Measurements from ENCODE around the gene PHAX.
"Not testable (repeated sequence)": the region's sequence is repeated elsewhere in the genome, so short reads cannot be mapped to it uniquely, and the experiment has no call there.

Gene PHAX, protein sequence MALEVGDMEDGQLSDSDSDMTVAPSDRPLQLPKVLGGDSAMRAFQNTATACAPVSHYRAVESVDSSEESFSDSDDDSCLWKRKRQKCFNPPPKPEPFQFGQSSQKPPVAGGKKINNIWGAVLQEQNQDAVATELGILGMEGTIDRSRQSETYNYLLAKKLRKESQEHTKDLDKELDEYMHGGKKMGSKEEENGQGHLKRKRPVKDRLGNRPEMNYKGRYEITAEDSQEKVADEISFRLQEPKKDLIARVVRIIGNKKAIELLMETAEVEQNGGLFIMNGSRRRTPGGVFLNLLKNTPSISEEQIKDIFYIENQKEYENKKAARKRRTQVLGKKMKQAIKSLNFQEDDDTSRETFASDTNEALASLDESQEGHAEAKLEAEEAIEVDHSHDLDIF

DNA sequence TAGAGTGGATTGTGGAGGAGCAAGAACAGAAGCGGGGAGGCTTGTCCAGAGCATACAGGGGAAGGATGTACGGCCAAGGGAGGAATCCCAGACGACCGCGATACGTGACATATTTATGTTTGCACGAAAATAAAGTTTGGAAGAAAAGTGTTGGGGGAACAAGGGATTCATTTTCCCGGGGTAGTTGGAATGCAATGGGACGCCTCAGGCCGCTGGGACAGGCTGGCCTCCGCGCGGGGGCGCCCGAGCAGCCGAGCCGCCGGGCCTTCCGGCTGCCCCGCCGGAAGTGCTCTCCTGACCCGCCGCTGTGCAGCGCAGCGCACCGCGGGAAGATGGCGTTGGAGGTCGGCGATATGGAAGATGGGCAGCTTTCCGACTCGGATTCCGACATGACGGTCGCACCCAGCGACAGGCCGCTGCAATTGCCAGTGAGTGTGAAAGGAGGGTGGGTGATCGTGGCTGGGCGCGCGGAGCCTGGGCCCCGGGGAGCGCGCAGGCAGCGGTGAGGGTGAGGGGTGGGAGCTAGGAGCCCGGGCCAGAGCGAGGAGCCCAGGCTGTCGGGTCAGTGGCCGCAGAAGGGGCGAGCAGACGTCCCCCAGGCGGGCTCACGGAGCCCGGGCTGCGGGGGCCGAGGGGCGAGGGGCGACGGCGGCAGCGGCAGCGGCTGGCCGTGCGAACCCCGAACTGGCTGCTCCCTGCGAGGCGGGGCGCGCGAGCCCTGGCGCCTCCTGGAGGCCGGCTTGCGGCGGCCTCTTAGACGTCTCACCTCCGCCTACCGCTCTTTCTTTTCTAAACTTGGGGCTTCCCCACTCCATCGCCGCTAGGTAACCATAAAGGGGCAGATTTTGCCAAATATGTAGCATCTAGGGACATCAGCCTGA is at the start of gene PHAX:
Gene PHAX (plus strand): TSS at position 317 of the 881 bp plus-strand sequence. CDS start 16 bp downstream, at position 333.
- DNase-seq (ENCODE audit: low read depth in 2 of 2) = peak; percentile 43 to 46

DNA sequence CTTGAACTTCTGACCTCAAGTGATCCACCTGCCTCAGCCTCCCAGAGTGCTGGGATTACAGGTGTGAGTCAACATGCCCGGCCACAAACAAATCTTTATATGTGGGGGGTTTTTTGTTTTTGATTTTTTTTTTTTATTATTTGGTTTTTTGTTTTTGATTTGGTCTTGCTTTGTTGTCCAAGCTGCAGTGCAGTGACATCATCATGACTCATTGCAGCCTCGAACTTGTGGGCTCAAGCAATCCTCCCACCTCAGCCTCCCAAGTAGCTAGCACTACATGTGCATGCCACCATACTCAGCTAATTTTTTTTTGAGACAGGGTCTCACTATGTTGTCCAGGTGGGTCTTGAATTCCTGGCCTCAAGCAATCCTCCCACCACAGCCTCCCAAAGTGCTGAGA is 48.1 kb upstream of the PHAX start:
- no peak for DNase-seq (ENCODE audit: low read depth in 2 of 2)

DNA sequence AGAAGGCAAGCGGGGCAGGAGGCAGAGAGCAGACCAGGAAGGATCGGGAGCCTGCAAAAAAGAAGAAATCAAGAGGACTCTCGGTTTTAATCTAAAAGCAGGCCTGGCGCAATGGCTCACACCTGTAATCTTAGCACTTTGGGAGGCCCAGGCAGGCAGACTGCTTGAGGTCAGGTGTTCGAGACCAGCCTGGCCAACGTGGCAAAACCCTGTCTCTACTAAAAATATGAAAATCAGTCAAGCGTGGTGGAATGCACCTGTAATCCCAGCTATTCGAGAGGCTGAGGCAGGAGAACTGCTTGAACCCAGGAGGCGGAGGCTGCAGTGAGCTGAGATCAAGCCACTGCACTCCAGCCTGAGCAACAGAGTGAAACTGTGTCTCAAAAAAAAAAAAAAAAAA is 45.6 kb upstream of the PHAX start:
- not testable (repeated sequence) for DNase-seq (ENCODE audit: low read depth in 2 of 2)

DNA sequence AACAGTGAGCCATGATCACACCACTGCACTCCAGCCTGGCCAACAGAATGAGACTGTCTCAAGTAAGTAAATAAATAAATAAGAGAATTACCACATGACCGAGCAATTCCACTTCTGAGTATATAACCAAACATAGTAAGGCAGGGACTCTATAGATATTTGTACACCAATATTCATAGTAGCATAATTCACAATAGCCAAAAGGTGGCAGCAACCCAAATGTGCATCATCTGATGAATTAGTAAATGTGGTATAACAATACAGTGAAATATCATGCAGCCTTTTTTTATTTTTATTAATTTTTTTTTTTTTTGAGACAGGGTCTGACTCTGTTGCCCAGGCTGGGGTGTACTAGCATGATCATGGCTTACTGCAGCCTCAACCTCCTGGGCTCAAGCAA is 38.8 kb upstream of the PHAX start:
- no peak for DNase-seq (ENCODE audit: low read depth in 2 of 2)

DNA sequence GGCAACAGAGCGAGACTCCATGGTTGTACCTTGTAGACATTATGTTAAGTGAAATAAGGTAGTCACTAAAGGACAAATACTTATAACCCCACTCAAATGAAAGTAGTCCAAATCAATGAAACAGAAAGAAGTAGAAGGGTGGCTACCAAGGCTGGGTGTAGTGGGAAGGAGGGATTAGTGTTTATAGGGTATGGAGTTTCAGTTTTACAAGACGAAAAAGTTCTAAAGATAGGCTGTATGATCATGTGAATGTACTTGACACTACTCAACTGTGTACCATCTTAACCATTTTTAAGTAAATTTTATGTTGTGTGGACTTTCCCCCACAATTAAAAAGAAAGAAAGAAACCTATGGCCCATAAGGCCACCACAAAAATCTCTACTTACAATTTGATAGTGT is 37.9 kb upstream of the PHAX start:
- DNase-seq (ENCODE audit: low read depth in 2 of 2) = no peak

DNA sequence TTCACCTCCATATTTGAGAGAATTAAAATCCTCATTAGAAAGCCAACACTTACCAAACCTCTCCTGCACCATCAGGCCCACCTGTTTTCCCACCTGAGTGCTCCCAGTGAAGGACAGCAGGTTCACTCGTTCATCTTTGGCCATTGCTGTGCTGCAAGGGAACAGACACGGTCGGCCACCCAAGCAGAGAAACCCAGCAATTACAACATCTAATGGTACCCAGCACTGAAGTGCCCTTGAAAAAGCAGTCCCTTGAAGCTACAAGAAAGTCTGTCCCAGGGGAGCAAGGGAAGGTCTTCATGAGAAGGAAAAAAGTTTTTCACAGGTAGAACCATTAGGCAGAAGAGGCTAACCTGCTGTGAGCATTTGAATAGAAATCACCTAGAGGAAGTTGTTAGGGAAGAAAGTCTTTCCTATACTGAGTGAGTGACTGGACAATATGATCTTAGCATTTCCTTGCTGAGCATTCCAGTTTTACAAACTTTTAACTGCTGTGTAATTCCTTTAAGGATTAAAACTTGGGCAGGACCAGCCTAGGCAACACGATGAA is 32.5 kb upstream of the PHAX start:
- no peak for DNase-seq (ENCODE audit: low read depth in 2 of 2)

DNA sequence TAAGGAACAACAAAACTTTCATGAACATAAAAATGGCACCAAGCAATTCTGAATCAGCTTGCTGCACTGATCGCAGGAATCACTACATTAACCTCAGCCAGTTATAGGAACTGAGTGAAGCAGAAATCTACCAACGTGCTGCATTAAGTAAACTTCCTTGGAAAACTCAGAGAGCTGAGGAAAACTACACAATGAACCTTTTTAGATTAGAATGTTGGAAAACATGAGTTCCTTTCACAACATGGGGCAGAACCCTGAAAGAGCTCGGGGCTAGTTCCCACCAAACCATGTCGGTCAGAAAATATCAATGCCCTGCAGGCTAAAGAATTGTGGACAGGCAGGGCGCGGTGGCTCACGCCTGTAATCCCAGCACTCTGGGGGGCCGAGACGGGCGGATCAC is 25.1 kb upstream of the PHAX start:
- no peak for DNase-seq (ENCODE audit: low read depth in 2 of 2)

DNA sequence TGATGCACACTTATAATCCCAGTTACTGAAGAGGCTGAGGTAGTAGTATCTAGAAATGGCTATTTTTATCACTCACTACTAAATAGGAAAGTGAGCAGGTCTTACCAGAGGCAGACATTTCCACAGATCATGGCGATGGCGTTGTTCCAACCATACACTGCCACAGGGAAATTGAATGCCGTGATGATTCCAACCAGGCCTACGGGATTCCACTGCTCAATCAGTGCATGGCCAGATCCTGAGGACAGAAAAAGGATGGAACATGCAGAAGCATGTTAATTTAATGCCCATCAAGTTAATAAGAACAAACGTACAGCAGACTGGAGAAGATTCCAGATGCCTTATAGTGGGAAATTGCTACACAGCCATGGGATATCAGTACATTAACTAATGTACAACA is 23.8 kb upstream of the PHAX start:
- no peak for DNase-seq (ENCODE audit: low read depth in 2 of 2)

DNA sequence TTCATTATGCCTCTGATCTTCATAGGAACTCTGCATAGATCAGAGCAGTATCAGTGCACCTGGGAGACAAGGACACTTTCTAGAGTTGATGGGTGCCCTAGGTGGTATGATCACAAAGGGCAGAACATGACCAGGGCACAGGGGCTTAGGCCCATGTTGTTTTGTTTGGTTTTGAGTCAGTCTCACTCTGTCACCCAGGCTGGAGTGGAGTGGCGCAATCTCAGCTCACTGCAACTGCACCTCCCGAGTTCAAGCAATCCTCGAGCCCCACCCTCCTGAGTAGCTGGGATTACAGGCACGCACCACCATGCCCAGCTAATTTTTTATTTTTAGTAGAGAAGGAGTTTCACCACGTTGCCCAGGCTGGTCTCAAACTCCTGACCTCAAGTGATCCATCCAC is 23.3 kb upstream of the PHAX start:
- no peak for DNase-seq (ENCODE audit: low read depth in 2 of 2)

DNA sequence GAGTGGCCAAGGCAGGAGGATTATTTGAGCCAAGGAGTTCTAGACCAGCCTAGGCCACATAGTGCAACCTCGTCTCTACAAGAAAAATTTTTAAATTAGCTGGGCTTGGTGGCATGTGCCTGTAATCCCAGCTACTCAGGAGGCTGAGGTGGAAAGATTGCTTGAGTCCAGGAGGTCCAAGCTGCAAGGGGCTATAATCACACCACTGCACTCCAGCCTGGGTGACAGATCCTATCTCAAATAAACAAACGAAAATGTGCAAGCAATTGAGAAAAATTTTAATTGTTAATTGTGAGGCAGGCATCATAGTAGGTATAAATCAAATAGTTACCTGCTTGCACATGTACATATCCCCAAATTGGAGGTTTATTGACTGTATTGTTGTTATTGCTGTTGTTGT is 21.0 kb upstream of the PHAX start:
- DNase-seq (ENCODE audit: low read depth in 2 of 2) = no peak

DNA sequence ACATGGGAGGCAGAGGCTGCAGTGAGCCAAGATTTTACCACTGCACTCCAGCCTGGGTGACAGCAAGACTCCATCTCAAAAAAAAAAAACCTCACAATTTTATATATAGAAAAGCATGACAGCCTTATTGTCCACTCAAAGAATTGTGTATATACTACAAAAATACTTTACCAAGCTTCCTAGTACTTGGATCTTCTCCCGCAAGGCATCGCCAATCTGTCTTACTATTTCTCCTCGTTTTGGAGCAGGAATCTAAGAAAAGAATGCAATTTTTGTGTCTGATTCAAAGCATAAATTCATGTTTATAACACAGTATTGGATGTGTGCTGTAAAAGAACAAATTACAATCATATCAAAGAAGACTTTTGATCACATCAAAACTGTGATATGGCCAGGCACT is 17.0 kb upstream of the PHAX start:
- no peak for DNase-seq (ENCODE audit: low read depth in 2 of 2)

DNA sequence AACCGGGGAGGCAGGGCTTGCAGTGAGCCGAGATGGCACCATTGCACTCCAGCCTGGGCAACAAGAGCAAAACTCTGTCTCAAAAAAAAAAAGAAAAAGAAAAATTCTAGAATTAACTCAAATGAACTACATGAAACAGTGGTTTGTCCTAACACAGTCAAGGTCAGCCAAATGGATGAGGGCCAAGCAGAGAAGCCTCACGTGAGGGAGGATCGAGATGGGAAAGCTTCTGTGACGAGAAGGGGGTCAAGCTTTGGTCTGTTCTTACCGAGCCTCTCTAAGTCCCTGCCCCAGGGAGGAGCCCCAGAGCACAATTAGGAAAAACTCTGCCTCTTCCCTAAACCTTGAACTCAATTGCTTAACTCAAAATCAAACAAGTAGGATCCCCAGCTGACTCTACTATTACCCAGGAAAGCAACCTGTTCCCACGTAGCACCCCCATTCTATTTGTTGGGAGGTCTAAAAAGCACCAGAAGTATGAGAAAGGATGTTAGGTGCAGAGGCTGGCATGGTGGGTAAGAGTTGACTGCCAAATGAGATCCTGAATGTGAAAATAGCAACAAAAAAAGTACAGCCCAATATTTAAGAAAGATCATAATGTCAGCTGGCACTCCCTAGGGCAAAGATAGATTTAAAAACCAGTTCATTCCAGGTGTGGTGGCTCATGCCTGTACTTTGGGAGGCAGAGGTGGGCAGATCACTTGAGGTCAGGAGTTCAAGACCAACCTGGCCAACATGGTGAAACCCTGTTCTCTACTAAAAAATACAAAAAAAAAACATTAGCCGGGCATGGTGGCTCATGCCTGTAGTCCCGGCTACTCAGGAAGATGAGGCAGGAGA is 13.0 kb upstream of the PHAX start:
- no peak for DNase-seq (ENCODE audit: low read depth in 2 of 2)

DNA sequence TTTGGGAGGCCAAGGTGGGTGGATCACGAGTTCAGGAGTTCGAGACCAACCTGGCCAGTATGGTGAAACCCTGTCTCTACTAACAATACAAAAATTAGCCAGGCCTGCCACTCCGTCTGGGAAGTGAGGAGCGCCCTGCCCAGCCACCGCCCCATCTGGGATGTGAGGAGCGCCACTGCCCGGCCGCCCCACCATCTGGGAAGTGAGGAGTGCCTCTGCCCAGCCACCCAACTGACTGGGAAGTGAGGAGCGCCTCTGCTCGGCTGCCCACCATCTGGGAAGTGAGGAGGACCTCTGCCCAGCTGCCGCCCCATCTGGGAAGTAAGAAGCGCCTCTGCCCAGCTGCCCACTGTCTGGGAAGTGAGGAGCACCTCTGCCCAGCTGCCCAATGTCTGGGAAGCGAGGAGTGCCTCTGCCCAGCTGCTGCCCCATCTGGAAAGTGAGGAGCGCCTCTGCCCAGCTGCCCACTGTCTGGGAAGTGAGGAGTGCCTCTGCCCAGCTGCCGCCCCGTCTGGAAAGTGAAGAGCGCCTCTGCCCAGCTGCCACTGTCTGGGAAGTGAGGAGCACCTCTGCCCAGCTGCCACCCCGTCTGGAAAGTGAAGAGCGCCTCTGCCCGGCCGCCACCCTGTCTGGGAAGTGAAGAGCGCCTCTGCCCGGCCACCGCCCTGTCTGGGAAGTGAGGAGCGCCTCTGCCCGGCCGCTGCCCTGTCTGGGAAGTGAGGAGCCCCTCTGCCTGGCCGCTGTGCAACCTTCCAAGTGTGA is 11.0 kb upstream of the PHAX start:
- DNase-seq (ENCODE audit: low read depth in 2 of 2) = no peak

DNA sequence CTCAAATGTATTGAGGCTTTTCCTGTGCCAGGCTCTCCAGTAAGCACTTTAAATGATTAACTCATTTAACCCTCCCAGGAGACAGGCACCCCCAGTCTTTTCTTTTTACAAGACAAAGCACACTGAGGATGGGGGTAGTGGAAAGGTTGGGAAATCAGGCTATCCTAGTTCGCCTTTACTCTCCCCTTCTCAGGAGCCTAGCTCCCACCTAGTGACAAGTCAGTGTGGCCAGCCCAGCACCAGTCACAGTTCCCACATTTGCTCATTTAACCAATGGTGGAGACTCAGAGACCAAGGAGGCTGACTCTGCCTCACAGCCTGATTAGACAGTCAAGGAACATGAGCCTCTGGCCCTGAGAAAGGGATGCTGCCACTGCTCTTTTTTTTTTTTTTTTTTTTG is 9.2 kb upstream of the PHAX start:
- no peak for DNase-seq (ENCODE audit: low read depth in 2 of 2)

DNA sequence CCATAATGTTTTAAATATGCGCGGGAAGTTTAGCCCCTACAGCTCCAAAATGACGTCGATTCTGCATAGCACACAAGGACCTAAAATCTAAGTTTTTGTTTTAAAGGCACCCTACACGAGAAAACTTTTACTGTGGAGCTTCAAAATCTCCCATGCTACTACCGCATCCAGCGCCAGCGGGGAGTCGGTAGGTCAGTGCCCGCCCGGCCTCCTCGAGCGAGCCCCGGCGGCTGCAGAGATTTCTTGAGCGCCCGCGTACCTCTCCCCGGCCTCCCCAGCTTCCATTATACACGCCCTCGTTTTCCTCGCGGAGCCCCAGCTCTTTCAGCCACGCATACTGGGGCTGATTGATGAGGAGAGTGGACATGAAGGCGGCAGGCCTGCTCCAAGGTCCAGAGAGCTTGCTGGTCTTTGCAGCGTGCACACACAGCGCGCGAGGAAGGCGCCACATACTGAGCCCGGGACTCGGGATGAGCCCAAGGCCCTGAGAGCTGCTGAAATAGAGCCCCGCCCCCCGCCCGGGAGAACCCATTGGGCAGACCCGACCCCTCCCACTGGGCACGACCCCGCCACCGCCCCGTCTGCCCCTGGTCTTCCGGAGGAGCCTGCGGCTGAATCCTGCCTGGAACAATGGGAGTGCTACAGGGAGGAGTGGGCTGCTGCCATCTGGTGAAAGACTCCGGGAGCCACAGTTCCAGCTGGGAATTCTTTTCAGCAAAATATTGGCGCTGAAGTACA is 5.8 kb upstream of the PHAX start, which contains the start of gene ALDH7A1:
Gene ALDH7A1 (minus strand): TSS at position 472 of the 738 bp plus-strand sequence. CDS start 21 bp downstream, at position 451.
- peak; percentile 85 for DNase-seq (ENCODE audit: low read depth in 2 of 2)

DNA sequence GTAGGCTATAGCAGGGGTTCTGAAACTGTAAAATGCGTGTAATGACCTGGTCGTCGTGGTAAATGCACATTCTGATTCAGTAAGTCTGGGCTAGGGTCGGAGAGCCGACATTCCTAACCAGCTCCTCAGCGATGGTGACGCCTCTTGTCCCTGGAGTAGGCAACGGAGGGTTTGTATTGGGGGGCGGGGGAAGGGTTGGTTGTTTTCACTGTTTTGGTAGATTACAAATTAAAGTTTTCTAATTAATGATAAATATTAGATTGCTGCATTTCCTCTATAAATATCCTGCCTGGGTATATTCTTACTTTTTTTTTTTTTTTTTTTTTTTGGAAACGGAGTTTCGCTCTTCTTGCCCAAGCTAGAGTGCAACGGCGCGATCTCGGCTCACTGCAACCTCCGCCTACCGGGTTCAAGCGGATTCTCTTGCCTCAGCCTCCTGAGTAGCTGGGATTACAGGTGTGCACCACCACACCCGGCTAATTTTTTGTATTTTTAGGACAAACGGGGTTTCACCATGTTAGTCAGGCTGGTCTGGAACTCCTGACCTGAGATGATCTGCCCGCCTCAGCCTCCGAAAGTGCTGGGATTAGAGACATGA is 5.2 kb upstream of the PHAX start:
- no peak for DNase-seq (ENCODE audit: low read depth in 2 of 2)

DNA sequence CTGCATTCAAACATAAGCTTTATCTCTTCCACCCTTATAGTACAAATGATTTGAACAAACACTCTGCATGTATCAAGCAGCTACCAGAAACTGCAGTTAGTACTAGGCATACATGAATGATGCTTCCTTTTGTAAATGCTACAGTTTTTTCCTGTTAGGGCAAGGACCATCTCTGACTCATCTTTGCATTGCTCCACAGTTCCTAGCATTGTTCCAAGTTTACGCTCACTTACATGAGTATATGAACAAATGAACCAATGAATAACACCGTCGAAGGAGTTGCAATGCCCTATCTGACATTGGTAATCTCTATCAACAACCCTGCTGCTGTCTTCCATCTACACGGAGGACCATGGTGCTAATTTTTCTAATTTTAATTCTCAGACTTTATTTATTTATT is 3.6 kb upstream of the PHAX start:
- DNase-seq (ENCODE audit: low read depth in 2 of 2) = peak in 1 of 2 experiments; percentile 18

DNA sequence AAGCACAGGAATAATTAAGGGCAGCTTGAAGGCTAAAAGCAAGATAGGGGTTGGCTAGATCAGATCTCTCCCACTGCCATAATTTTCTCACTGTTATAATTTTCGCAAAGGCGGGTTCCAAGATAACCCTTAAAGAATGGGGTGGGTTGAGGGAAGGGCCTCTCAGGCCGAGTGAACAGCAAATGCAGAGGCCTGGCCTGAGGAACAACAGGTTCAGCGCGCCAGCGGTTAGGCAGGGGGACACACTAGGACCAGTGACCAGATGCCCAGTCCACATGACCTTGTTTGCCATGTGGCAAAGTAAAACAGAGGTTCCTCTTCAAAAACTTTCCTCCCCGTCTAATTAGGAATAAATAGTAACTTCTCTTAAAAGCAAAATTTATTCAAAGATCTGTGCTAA is 1.2 kb upstream of the PHAX start:
- no peak for DNase-seq (ENCODE audit: low read depth in 2 of 2)

DNA sequence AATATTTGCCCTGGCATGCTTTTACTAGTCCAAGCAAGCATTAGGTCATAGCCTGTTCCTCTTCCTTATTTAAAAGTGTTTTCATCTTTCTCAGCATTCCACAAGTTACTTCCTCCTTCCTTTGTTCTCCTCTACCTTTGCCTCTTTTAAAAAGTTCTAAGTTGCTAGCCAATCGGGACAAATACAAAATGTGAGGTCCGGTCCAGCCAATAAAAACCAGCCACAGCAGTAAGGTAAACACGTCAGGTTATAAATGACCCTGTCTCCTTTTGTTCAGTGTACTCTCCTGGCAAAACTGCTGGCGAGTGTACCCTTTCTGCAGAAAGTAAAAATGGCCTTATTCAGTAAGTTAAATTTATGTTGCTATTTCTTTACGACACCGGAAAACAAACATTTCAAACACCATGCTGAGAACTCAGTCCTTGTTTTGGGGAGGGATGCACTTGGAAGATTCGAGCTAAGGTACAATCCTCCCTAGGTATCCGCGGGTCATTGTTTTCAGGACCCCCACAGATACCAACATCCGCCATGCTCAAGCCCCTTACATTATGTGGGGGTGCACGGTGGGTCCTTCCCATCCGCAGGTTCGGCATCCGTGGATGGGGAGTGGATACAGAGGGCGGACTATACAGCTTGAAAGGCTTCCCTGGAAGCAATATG is 646 bp upstream of the PHAX start:
- not testable (repeated sequence) for DNase-seq (ENCODE audit: low read depth in 2 of 2)

All from fibroblast of skin of left biceps (primary cell).